Natural killer cell treated with Interleukin-12 subunit alpha and Interleukin-12 subunit beta and Interleukin-15 and Interleukin-18, amount 100 ng/mL, for 72 hours (primary cell): ENCODE measurements around the gene ZNF394. TPM values are rescaled to one million over a fixed set of nuclear protein-coding genes. Genes with fewer than 3 reads are reported as not detected.

Source experiments
- ATAC-seq, 2 donors: fragments of 150-1000 bp; cut with Tn5 transposase in 1 of 2; sonication (Bioruptor Pico), chemical (Tn5 transposase) in 1 of 2; 2 replicates each; pipeline ENCODE4 v1.10.0; 2021
- DNase-seq: peaks from one replicate; pipeline ENCODE4 v3.0.0; 2022; ENCODE audit warnings: low spot score
- H3K27ac Mint-ChIP-seq, 2 donors: 1 replicate in 1 of 2; 2 replicates in 1 of 2; pipeline ENCODE4 v1.8.0; 2022; ENCODE audit warnings: mixed read lengths in 2 of 2, mild to moderate bottlenecking in 1 of 2, moderate library complexity in 1 of 2
- H3K27me3 Mint-ChIP-seq, 2 donors: 1 replicate in 1 of 2; 2 replicates in 1 of 2; pipeline ENCODE4 v1.8.0; 2022; ENCODE audit warnings: mixed read lengths in 2 of 2
- H3K36me3 Mint-ChIP-seq: one replicate; pipeline ENCODE4 v1.8.0; 2022; ENCODE audit warnings: mixed read lengths
- H3K4me1 Mint-ChIP-seq, 2 donors: 1 replicate in 1 of 2; 2 replicates in 1 of 2; pipeline ENCODE4 v1.8.0; 2022; ENCODE audit warnings: low read depth in 2 of 2, mixed read lengths in 2 of 2, mild to moderate bottlenecking in 1 of 2
- H3K4me3 Mint-ChIP-seq: one replicate; pipeline ENCODE4 v1.8.0; 2022; ENCODE audit warnings: mixed read lengths
- H3K9me3 Mint-ChIP-seq: 2 replicates; pipeline ENCODE4 v1.8.0; 2022; ENCODE audit warnings: mixed read lengths
- total RNA-seq, 2 donors: library from RNA; stranded (reverse); gene quantifications; one replicate each; pipeline ENCODE4 v1.2.3, GENCODE V29; 2022

ZNF394 gene
- total RNA-seq, 2 donors from 2014 or later = 62.0 to 70.5 TPM

- no peaks in the 10 kb centered on the region for H3K9me3 Mint-ChIP-seq
- H3K36me3 Mint-ChIP-seq = peaks cover 10% of the 10 kb centered on the region
- no peak overlapping the region for H3K4me3 Mint-ChIP-seq
- peaks cover 29 to 34% of the 10 kb centered on the region in 2 donors for H3K4me1 Mint-ChIP-seq
- H3K27me3 Mint-ChIP-seq = no peaks in the 10 kb centered on the region
- no peak overlapping the region for H3K27ac Mint-ChIP-seq
- ATAC-seq (no peak), DNase-seq (no peak)
These were observed 24.0 kb downstream of the ZNF394 start for GRCh38 chr7:99476107-99476506.

DNA sequence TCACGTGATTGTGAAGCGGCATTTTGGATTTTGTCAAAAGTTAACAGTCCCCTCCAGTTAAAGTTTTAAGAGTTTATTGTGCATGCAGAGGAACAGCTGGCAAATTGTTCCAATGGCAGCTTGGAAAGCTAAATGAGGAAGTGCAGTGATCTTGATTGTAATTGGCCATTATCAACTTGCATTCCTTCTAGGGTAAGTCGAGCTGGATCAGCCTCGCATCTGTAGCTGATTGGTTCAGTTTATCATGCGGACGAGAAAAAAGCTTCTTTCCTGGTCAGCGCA, 26.8 kb downstream of the ZNF394 start:
- peaks cover 10% of the 10 kb centered on the region for H3K36me3 Mint-ChIP-seq
- no peaks in the 10 kb centered on the region for H3K9me3 Mint-ChIP-seq
- H3K4me3 Mint-ChIP-seq = peak overlapping the region; percentile 98
- peaks cover 21 to 33% of the 10 kb centered on the region in 2 donors for H3K4me1 Mint-ChIP-seq
- peak overlapping the region; percentile 90 to 95 for H3K27ac Mint-ChIP-seq
- no peaks in the 10 kb centered on the region for H3K27me3 Mint-ChIP-seq
- no peak for ATAC-seq
- DNase-seq = no peak

DNA sequence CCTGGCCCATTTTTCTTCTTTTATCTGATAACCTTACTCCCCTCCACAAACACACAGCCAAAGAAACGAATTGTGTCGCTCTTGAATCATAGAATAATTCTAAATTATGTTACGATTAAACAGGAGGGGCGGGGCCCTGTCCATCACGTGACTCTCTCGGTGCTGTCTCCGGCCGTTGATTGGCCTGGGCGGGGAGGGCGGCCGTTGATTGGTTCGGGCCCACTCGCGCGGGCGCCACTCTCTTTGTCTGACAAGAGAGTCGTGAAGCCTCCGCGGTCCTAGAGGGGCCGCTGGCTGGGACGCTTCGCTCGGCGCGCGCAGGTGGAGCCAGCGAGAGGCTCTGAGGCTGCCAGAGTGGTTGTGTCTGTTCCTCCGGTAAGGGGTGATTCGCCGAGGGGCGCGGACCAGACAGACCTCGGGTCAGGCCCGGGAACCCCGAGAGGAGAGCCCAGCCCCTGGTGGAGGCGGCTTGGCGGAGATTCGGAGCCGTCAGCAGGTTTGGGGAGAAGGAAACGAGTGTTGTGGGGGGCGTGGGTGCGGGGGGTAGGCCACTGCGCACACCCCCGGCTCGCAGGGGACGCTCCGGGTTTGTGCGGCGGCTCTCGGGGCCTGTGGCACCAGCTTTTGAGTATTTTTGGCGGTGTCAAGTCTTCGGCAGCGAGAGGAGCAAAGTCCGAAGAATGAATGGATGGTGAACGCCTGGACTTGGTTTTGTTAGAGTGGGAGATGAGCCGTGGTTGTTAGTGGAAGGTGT, 27.3 kb downstream of the ZNF394 start, which contains the start of gene ZNF789:
TSS of gene ZNF789 (plus strand) at position 330 of the 754 bp plus-strand sequence. CDS start 3,567 bp downstream, outside the sequence.
- Mint-ChIP-seq H3K27me3 (no peaks in the 10 kb centered on the region), H3K4me3 (peak within 1 kb of the TSS; percentile 98), H3K36me3 (peaks cover 10% of the 10 kb centered on the region), H3K4me1 (peaks cover 17 to 28% of the 10 kb centered on the region in 2 donors), H3K27ac (peak within 1 kb of the TSS; percentile 90 to 95), H3K9me3 (no peaks in the 10 kb centered on the region)
- ATAC-seq (peak; percentile 99 to 100), DNase-seq (peak; percentile 98)

GRCh38 chr7:99469381-99470065, 30.6 kb downstream of the ZNF394 start:
- Mint-ChIP-seq H3K27ac (no peak overlapping the region), H3K4me3 (no peak overlapping the region), H3K27me3 (no peaks in the 10 kb centered on the region), H3K36me3 (peaks cover 5% of the 10 kb centered on the region), H3K4me1 (peaks cover 27 to 31% of the 10 kb centered on the region in 2 donors), H3K9me3 (no peaks in the 10 kb centered on the region)
- DNase-seq (no peak), ATAC-seq (no peak)

DNA sequence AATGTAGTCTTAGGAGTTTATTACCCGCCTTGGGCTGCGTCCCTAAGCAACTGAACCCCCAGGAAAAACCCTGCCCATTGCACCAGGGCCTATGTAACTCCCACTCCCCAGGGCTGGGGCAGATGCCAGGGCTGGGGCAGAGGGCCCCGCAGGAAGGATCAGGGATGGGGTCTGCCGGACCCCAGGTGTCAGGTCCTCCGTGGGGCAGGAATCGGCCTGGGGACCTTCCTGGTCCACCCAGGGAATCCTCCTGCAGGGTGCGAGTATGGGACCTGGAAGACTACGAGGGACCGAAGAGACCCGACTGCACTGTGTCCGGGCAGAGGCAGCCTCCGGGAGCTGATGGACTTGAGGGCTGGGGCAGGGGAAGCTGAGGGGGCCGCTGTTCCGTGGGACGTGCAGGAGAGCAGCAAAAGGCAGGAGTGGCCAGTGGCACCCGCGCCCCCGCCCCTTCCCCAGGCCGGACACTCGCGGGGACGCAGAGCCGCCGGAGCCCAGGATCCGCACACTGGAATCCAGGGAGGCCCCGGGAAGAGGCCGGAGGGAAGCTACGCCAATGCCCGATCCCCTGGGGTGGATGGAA, 31.7 kb downstream of the ZNF394 start:
- Mint-ChIP-seq H3K4me3 (no peak overlapping the region), H3K27me3 (no peaks in the 10 kb centered on the region), H3K9me3 (no peaks in the 10 kb centered on the region), H3K36me3 (peaks cover 9% of the 10 kb centered on the region), H3K27ac (no peak overlapping the region), H3K4me1 (peaks cover 32 to 36% of the 10 kb centered on the region in 2 donors)
- DNase-seq (no peak), ATAC-seq (no peak)

GRCh38 chr7:99465421-99465768, 34.7 kb downstream of the ZNF394 start:
- peak in 1 of 2 donors; percentile 1 for ATAC-seq
- H3K27me3 Mint-ChIP-seq = no peaks in the 10 kb centered on the region
- H3K27ac Mint-ChIP-seq = peak overlapping the region; percentile 83 to 93
- DNase-seq = no peak
- H3K4me1 Mint-ChIP-seq = peaks cover 24 to 28% of the 10 kb centered on the region in 2 donors
- no peaks in the 10 kb centered on the region for H3K9me3 Mint-ChIP-seq
- peak overlapping the region; percentile 96 for H3K4me3 Mint-ChIP-seq
- peaks cover 4% of the 10 kb centered on the region for H3K36me3 Mint-ChIP-seq

- Mint-ChIP-seq H3K27me3 (no peaks in the 10 kb centered on the region), H3K4me1 (peaks cover 24 to 34% of the 10 kb centered on the region in 2 donors), H3K9me3 (no peaks in the 10 kb centered on the region), H3K36me3 (peaks cover 9% of the 10 kb centered on the region), H3K27ac (no peak overlapping the region), H3K4me3 (no peak overlapping the region)
- DNase-seq = no peak
- no peak for ATAC-seq
These were observed 38.9 kb downstream of the ZNF394 start for GRCh38 chr7:99461221-99461620.

DNA sequence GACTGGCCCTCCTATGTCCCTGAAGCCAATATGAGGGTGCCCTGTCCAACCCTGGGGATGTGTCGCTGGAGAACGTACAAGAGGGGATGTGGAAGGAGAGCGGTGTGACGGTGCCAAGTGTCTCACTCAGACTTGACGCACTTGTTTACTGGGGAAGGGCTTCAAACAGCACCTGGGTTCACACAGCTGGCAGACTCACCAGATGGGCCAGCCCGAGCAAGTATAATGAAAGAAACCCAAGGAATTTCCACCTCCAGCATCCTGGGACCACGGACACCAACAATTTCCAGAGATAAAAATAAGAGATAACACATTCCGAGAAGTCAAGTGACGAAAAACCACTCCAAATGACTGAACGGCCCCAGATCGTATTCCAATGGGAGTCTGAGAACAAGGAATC, 39.4 kb downstream of the ZNF394 start:
- Mint-ChIP-seq H3K4me3 (no peak overlapping the region), H3K9me3 (no peaks in the 10 kb centered on the region), H3K27me3 (no peaks in the 10 kb centered on the region), H3K27ac (peak overlapping the region; percentile 15 to 30), H3K4me1 (peaks cover 19 to 29% of the 10 kb centered on the region in 2 donors), H3K36me3 (peaks cover 9% of the 10 kb centered on the region)
- no peak for DNase-seq
- ATAC-seq = no peak

DNA sequence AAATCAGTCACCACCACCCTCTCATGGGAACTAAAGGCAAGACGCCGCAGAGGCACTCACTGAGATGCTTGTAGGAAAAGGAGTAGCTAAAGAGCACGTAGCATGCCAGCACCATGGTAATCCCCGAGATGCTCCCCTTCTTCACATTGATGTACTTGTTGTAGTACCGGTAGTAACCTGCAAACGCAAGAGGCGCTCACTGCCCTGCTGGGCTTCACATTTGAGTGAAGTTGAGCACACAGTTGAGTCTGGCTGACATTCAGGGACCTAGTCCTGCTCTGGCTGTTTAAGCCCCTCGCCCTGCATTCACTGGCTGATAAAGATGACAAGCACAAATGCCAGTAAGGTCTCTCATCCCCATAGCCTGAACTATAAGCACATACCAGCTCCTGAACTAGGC, 41.0 kb downstream of the ZNF394 start:
- H3K27ac Mint-ChIP-seq = no peak overlapping the region
- no peaks in the 10 kb centered on the region for H3K27me3 Mint-ChIP-seq
- ATAC-seq (peak in 1 of 2 donors; percentile 56), DNase-seq (no peak)
- peaks cover 12 to 22% of the 10 kb centered on the region in 2 donors for H3K4me1 Mint-ChIP-seq
- peaks cover 9% of the 10 kb centered on the region for H3K36me3 Mint-ChIP-seq
- H3K9me3 Mint-ChIP-seq = no peaks in the 10 kb centered on the region
- no peak overlapping the region for H3K4me3 Mint-ChIP-seq

DNA sequence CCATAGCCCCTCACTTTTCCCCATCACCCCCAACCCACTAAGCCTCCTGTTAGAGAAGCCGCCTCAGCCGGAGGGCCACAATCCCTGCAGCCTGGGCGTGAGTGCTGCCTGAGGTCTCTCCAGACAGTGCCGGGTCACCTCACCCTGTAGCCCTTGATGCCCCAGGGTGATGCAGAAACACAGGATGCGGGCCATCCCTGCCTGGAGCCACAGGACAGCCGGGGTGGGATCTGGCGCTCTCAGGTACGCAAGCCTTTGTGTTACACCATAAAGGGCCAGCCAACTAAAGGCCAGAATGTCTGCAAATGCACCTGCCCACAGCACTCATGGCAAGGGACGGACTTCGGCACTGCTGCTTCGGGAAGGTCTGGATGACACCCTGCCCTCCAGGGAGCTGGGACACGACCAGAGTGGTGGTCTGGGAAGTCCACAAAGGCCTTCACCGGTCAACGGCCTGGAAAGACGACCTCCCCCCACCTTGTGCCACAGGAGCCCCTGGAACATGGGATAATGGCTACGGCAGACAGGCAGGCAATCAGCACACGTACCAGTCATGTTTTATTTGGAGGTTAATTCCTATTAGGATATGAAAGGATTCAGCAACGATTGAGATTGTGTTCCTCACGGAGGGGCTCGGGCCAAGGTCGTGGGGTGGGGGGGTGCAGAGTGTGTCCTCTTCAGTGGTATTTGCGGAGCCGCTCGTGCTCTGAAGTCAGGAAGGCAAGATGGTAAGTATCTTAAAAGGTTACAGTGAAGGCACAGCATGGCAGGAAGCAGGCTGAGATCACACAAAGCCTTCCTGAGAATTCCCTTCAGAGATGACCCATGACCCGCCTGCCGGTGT, 42.2 kb downstream of the ZNF394 start:
- no peak overlapping the region for H3K4me3 Mint-ChIP-seq
- ATAC-seq = no peak
- no peaks in the 10 kb centered on the region for H3K9me3 Mint-ChIP-seq
- H3K36me3 Mint-ChIP-seq = peaks cover 5% of the 10 kb centered on the region
- H3K27me3 Mint-ChIP-seq = no peaks in the 10 kb centered on the region
- no peak for DNase-seq
- no peak overlapping the region for H3K27ac Mint-ChIP-seq
- H3K4me1 Mint-ChIP-seq = peaks cover 3 to 19% of the 10 kb centered on the region in 2 donors

DNA sequence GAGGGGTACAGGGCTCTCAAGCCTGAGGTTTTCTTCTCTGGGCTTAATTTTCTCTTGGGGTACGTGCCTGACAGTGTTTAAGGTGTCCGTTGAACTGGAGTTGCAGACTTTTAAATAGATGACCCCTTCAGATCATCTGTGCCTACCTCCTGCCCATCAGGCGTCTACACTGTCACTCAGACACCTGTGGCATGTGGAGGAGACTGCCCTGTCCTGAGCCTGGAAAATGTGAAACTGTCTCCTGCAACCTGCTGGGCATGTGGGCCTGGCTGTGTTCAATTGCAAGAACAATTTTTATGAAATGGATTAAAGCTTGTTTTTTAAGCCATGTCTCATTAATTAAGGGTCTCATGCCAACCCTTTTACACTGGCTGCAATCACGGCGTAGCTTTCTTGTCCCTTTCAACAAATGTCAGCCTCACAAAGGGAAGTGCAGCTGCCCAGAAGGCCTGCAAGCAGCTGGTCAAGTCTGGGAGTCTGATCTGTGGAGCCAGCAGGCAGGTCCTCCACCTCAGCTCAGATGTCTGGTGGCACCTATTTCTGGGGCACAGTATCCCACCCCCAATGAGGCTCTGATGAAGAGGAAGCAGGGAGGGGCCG, 42.9 kb downstream of the ZNF394 start:
- no peak for ATAC-seq
- H3K36me3 Mint-ChIP-seq = peaks cover 5% of the 10 kb centered on the region
- no peak overlapping the region for H3K27ac Mint-ChIP-seq
- H3K27me3 Mint-ChIP-seq = no peaks in the 10 kb centered on the region
- no peak overlapping the region for H3K4me3 Mint-ChIP-seq
- peaks cover 0 to 16% of the 10 kb centered on the region in 2 donors for H3K4me1 Mint-ChIP-seq
- no peak for DNase-seq
- no peaks in the 10 kb centered on the region for H3K9me3 Mint-ChIP-seq

DNA sequence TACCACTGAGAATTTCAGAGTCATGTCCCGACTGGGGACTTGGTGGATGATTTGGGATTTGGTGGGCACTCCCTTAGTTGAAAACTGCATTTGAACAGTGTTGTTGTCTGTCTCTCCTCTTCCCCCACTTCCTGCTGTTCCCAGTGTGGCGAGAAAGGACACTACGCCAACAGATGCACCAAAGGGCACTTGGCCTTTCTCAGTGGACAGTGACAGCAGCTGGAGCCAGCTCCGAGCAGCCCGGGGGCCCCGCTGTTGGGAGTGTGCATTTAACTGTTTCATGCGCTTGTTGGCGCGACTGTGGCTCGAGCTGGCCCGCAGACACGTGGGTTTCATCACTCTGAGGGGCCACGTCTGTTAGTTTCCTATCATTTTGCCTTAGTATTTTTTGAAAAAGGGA, 43.8 kb downstream of the ZNF394 start:
- DNase-seq (no peak), ATAC-seq (no peak)
- H3K27ac Mint-ChIP-seq = no peak overlapping the region
- peaks cover 5% of the 10 kb centered on the region for H3K36me3 Mint-ChIP-seq
- peaks cover 0 to 16% of the 10 kb centered on the region in 2 donors for H3K4me1 Mint-ChIP-seq
- no peaks in the 10 kb centered on the region for H3K27me3 Mint-ChIP-seq
- no peak overlapping the region for H3K4me3 Mint-ChIP-seq
- no peaks in the 10 kb centered on the region for H3K9me3 Mint-ChIP-seq

GRCh38 chr7:99455874-99456273, 44.2 kb downstream of the ZNF394 start:
- Mint-ChIP-seq H3K27me3 (no peaks in the 10 kb centered on the region), H3K27ac (no peak overlapping the region), H3K36me3 (peaks cover 5% of the 10 kb centered on the region), H3K4me3 (no peak overlapping the region), H3K4me1 (peaks cover 0 to 19% of the 10 kb centered on the region in 2 donors), H3K9me3 (no peaks in the 10 kb centered on the region)
- ATAC-seq (no peak), DNase-seq (no peak)
